Left cardiac atrium (tissue), 4 donors: ENCODE results near the gene KIF16B. TPM values are rescaled to one million over a fixed set of nuclear protein-coding genes. Genes with fewer than 3 reads are reported as not detected.

ENCODE experiments used
- ATAC-seq, 2 donors: fragments of 200-7000 bp; cut with Tn5 transposase; one replicate each; pipeline ENCODE4 v1.9.1; 2020; ENCODE audit warnings: mild to moderate bottlenecking in 2 of 2, moderate library complexity in 2 of 2
- DNase-seq: peaks from one replicate; pipeline ENCODE4 v3.0.0-alpha.2; 2020
- intact Hi-C, 2 donors: fragments of 100-400 bp; cut with DNase I; formaldehyde crosslinking; loops; one replicate each; pipeline versions ENCODE4 v1.14.1 to v1.15.1; 2022 to 2023
- total RNA-seq, 2 donors: library from RNA; stranded (reverse); fragmentation: NEBNext Ultra II Directional; extraction: Animal tissue kit (Norgen Biotek cat#: 25700); gene quantifications; one replicate each; pipeline ENCODE4 v1.2.1, GENCODE V29; 2021
- donor health status: DM: no; HTN: yes; CAD: no.
- donor health status: DM: no; HTN: yes; CAD: no; lungs with severe emphysema.
- donor health status: DM: yes; HTN: yes; CAD: no.
- donor health status: Dilated cardiomyopathy.

KIF16B gene
- total RNA-seq, 2 donors from 2014 or later, result 17.0 to 17.7 TPM

DNA sequence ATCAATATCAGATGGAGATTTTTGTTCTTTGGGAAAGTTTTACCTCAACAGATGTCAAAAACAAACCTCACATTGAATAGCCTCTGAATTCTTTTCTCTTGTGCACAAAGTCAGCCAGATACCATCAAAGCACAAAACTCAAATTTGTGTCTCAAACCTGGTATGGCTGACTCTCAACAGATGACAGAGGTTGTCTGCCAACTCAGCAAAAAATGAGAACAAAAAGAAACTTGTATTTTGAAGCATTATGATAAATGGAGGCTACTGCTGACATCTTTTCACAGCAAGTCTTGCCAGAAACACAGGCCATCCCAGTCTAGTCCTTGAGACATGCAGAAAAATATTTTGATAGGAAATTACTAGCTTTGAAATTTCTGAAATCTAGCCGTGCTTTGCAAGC, 79.8 kb downstream of the KIF16B start:
- intact Hi-C loops, result no loop called here
- DNase-seq, result no peak
- no peak for ATAC-seq

DNA sequence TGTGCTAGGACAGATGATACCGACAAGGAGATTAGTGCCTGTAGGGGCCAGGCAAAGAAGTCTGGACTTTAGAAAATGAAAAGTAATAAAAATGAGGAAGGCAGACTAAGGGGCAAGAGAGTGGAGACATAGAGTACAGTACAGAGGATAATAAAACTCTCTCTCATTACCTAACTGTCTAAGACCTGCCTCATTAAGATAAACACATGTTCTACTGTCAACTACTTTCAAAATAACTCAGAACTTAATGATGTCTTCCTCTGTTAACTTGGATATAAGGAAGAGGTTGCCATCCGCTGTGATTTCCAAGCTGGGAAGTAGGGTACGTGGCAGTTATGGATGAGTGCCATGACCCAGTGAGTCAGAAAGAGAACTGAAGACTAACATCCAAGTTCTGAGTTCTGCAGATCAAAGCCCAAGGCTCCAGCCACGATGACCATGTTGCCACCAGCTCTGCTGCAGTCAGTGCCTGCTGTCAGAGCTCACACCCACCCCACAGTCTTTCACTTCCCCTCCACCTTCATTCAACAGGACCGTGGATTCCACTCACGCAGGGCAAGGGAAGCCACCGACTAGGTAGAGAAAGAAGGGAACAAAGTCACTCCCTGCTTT, 81.8 kb downstream of the KIF16B start:
- ATAC-seq (peak in 1 of 2 donors; percentile 66), DNase-seq (peak; percentile 21)
- intact Hi-C loops, result no loop called here

DNA sequence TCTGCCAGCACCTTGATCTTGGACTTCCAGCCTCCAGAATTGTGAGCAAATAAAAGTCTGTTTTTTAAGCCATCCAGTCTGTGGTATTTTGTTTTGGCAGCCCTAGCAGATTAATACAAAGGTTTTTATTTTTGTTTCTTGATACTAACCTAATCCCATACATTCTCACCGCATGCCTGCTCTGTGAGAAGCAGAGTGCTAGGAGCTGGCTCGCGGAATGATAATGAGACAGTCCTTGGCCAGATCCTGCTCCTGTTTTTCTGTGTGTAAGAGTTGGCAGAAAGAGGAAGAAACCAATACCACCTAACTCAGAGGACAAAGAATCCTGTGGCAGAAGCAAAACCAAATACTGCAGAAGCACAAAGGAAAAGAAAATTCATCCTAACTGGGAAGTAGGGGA, 82.6 kb downstream of the KIF16B start:
- intact Hi-C loops, result no loop called here
- ATAC-seq (peak in 1 of 2 donors; percentile 31), DNase-seq (no peak)

DNA sequence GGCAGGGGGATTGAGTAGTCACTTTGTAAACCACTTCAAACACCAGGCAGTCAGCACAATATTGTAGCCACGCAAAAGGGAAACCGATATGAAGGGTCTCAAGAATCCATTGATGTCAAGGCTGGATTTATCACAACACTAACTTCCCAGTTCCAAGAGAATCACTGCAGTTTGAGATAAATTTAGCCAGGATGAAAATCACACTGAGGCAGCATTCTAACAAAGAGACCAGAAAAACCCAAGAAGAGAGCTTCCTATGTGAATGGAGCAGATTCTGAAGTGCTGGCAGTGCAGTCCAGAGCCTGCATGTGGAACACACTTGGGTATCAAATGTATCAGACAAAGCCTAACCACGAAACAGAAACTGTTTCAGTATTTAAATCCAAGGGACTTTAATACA, 84.6 kb downstream of the KIF16B start:
- intact Hi-C loops, result no loop called here
- ATAC-seq (no peak), DNase-seq (no peak)

DNA sequence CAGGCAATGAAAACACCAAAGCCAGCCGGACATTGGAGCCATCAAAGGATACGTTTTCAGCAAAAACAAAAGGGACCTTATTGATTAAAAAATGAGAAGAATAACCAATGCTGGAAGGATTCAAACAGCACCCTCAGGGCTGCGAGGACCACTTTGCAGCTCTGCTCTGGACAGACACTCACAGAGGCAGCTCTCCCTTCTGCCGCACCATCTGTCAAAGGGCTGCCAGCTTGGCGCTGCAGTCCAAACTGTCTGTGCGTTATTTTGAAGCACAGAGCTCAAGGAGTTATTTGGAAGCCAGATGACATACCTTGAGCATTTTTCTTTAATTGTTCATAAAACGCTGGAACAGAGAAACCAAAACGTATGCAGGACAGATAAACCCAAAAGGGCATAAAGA, 85.2 kb downstream of the KIF16B start:
- intact Hi-C loops, result no loop called here
- no peak for DNase-seq
- ATAC-seq, result no peak

DNA sequence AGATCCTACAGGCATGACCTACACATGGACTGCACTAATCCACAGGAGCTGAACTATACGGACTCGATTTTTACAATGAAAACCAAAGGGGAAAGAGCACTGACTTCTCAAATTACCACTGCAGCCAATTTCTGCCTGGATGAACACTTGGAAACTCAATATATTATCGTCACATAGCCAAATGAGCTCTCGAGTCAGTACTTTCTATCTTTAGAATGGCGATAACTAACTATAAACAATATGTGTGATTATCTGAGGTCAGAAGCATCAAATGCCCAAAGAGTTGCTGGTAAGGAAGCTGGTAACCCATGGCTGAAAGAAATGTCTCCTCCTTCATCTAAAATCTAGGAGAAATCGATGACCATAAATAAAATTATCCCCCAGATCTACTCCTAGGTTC, 86.7 kb downstream of the KIF16B start:
- no peak for DNase-seq
- ATAC-seq, result no peak
- intact Hi-C loops, result no loop called here

DNA sequence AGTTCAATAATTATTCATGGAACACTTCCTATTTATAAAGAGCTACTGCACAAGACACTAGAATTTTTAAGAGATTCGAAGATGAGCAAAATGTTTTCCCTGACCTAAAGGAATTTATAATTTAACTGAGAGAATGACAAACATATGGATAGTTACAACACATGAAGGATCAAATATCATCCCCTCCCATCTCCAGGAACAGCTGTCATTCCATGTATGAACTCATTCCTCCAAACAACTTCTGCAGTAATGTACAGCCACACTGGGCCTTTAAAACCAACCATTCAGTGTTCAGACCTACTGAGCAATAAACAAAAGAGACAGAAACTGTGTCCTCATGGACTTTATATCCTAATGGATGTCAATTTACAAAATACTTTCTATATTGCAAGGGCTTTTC, 87.8 kb downstream of the KIF16B start:
- intact Hi-C loops, result no loop called here
- no peak for ATAC-seq
- DNase-seq, result no peak

DNA sequence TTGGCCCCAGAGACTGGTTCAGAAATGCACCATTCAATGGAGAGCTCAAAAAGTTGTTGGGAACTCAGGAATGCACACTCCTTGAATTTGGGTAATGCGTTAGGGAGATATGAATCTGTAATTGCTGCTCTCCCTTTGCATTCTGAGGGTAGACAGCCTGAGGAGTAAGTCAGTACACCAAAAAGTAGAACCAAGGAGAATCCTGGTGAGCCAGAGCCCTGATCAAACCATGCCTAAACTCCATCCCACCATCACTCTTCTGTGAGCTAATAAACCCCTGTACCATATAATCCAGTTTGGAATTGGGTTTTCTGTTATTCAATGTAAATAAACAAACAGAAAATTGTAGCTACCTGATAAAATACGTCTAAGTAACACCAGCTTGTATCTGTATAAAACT, 90.2 kb downstream of the KIF16B start:
- no peak for DNase-seq
- intact Hi-C loops, result no loop called here
- no peak for ATAC-seq

DNA sequence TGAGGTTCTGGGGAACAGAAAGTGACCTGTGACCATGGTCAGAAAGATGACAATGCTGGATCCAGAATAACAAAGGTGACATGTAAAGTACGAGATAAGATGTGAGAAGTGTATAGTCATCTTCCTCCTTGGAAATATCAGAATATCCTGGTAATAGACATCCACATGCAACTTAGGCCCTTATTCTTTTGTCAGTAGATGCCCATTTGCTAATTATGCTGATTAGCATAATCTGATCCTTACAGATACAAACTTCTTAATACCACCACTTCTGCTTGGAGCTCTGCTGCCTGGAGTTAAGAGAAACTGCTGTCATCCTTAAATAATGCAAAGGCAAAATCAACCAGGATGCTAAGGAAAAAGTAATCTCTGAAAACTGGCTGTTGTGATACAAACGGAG, 91.3 kb downstream of the KIF16B start:
- intact Hi-C loops, result no loop called here
- no peak for ATAC-seq
- DNase-seq, result no peak

DNA sequence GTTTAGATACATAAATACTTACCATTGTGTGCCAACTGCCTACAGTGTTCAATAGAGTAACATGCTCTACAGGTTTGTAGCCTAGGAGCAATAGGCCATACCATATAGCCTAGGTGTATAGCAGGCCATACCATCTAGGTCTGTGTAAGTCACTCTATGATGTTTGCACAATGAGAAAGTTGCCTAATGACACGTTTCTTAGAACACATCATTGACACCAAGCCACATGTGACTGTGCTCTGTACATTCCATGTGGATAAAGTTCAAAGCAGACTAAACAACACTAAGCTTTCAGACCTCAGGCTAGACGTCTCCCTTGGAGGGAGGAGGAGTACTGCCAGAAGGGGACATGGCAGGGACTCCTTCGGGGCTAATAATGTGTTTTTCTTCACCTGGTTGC, 93.6 kb downstream of the KIF16B start:
- intact Hi-C loops, result loop anchor here in 1 of 2 donors (5.0 to 10.0 kb wide), 2 partner anchors 775 to 972 kb away; no protein-coding TSS in a partner anchor
- ATAC-seq, result no peak

DNA sequence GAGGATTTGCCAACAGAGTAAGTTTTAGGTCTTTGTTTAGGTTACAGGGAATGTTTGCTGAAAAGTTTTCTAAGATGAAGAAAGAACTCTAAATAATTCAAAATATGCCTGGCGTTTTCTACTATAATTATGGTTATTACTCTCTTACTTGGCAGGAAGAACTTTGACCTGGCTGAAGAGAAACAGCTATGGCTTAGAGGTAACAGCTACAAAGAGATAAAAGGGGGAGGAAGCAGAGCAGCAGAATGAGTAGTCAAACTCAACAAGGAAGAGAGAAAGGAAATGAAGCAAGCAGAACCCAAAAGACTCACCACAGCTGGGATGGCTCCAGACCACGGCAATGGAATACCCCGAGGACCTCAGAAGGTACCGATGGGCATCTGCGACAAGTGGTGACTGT, 95.6 kb downstream of the KIF16B start:
- DNase-seq (no peak), ATAC-seq (no peak)
- intact Hi-C loops, result loop anchor here in 1 of 2 donors (5.0 to 10.0 kb wide), 2 partner anchors 773 to 970 kb away; no protein-coding TSS in a partner anchor

More for the DNA sequence above, 93.6 kb downstream of the KIF16B start:
- DNase-seq, result no peak

DNA sequence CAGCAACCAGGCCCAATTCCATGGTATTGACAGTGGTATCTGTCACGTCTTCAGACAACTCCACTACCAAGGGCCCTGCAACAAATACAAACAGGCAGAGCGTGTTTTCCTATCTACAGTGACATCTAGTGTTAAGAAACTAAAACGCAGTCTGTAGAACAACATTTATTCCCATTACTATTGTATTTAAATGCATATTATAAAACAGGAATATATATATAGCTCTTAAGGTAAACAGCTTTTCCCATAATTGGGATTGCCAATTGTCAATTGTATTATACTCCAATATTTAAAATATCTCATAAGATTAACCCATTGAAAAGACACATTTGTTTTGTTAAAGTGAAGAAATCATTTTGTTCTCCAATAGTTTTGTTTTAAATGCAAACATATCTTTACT, 97.2 kb downstream of the KIF16B start:
- intact Hi-C loops, result loop anchor here in 1 of 2 donors (5.0 to 10.0 kb wide), 2 partner anchors 771 to 969 kb away; no protein-coding TSS in a partner anchor
- no peak for DNase-seq
- peak; percentile 74 to 75 for ATAC-seq

DNA sequence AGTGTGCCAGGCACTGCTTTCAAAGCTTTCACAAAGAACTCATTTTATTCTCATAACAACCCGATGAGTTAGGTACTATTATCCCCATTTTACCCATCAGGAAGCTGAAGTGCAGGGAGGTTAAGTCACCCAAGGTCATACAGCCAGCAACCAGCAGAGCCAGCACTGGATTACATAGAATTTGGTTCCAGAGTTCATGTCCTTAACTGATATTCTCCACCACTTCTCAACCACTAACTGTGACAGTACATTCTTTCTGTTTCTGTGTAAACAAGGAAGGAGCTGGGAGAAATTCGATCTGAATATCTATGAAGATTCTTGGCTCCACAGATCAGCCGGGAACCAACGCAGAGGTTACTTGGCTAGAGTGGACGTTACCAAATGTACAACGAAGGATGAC, 98.0 kb downstream of the KIF16B start:
- intact Hi-C loops, result loop anchor here in 1 of 2 donors (5.0 to 10.0 kb wide), 2 partner anchors 770 to 968 kb away; no protein-coding TSS in a partner anchor
- peak; percentile 39 to 52 for ATAC-seq

DNA sequence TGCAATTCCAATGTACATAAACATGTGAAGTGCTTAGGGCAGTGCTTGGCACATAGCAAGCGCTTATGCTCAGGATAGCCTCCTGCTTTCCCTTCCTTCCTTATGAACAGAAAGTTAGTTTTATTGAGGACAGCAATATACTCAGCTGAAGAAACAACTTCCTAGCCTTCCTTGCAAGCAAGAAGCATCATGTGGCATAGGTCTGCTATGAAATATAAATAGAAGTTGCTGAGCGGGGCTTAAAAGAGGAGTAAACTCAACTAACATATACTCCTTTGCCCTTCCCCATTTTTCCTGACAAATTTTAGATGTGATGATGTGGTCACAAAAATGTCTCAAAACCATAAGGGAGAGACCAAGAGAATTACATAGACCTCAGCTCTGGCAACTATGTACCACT, 98.9 kb downstream of the KIF16B start:
- no peak for DNase-seq
- intact Hi-C loops, result loop anchor here in 1 of 2 donors (10.0 kb wide), 1 partner anchor 770 kb away; no protein-coding TSS in a partner anchor
- ATAC-seq, result no peak

More for the DNA sequence above, 98.0 kb downstream of the KIF16B start:
- DNase-seq, result no peak

DNA sequence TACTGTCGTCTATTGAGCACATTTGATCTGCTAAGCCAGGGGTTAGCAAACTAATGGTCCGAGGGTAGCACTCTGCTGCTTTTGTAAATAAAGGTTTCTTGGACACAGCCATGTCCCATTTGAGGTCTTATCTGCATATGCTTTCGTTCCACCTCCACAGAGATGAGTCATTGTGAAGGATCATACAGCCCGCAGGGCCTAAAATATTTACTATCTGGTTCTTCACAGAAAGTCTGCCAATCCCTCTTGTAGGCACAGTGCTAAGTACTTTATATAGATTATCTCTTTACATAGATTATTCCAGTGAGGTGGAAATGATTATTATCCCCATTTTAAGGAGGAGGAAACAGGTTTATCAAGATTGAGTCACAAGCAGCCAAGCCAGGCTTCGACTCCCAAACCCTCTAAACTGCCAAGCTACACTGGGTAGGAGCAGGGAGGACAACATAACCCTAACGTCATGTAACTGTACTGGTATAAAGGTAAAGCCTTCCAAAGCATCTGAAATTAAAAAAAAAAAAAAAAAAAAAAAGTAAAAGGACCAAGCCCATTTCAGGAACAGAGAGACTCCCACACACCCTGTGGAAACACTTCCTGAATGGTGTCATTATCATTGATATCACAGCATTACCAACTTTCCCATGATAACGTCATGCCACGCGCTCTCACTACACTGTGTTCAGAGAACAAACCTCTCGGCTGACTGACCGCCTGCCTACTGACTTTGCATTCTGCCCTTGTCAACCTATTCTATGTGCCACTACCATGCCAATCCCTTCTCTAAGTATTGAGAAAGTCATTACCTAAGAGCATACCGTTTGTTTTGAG, 101.0 kb downstream of the KIF16B start:
- peak; percentile 27 to 33 for ATAC-seq
- peak; percentile 34 for DNase-seq
- intact Hi-C loops, result loop anchor here in 1 of 2 donors (10.0 kb wide), 1 partner anchor 767 kb away; no protein-coding TSS in a partner anchor

DNA sequence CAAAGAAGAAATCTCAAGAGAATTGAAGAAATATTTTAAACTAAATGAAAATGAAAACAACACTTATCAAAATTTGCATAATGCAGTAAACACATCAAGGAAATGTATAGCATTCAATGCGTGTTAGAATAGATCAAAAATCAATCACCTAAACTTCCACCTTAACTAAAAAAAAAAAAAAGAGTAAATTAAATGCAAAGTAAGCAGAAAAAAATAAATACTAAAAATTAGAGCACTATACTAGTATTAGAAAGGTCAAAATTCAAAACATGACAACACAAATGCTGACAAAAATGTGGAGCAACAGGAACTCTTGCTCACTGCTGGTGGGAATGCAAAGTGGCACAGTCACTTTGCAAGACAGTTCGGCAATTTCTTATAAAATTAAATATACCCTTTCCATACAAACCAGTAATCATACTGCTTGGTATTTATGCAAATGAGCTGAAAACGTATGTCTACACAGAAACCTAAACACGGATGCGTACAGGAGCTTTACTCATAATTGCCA, 103.8 kb downstream of the KIF16B start:
- ATAC-seq (no peak), DNase-seq (no peak)
- intact Hi-C loops, result no loop called here

DNA sequence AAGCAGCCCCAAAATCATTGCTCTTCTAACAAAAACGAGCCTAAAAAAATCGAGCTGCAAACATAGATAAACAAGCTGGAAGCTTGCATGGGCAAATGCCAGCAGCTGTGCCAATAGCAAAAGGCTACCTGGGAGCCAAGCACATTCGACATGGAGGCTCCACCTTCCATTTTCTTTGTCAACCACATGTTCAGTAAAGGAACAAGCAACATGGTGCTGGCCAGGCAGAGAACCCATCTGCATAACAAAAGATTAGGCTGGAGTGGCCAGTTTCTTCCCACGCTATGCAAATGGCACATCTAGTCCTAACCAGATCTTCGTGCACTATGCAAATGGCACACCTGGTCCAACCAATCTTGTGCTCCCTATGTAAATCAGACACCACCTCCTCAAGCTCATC, 110.5 kb downstream of the KIF16B start:
- intact Hi-C loops, result no loop called here
- DNase-seq (no peak), ATAC-seq (no peak)

DNA sequence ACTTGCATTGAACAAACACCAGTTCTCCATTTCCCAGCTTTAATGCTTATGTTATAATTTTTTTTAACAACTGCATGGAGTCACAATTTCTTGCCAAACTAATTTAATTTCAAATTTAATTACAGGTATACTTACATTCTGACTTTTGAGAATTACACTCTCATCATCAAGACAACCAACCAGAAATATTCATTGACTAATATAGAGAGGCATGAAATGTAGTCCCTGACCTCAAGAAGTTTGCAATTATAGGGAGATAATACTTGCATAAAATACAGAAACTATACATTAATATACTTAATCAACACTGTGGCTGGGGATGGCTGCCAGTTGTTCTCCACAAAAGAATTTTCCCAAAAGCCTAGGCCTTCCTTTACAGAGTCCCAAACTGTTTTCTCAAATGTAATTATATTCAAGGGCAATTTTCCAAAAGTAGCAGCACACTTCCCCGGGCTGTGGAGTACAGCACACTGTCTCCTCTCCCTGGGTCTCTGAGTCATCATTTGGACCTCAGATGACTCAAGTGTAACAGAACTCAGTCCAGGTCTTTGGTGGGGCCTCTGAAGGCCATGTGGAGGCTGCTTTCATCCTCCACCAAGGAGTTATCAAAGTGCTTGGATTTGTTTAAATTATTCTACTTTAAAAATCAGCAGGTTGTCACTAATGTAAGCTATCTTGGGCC, 114.1 kb downstream of the KIF16B start:
- intact Hi-C loops, result no loop called here

DNA sequence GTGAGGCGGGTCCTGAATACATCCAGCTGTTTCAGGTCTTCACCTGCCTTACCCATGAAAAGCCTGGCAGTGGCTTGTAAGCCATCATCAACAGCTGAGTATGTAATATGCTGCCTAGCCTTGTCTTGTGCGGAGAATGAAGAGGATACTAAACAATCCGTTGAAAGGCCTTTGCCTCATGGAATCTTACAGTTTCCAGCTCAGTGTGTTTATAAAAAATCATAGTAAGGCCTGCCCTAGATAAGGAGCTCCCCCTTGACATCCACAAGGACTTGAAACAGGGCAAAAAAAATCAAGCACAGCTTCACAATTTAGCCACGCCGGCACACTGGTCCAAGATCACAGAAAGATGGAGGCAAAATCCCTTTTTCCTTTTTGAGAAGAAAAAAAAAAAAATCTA, 115.7 kb downstream of the KIF16B start:
- intact Hi-C loops, result no loop called here
- no peak for DNase-seq
- ATAC-seq, result no peak

More for the DNA sequence above, 114.1 kb downstream of the KIF16B start:
- ATAC-seq (peak; percentile 88 to 100), DNase-seq (peak; percentile 39)
